HG02981 (cell line): ENCODE measurements around the gene CAP1.
"Not testable (repeated sequence)": the region's sequence is repeated elsewhere in the genome, so short reads cannot be mapped to it uniquely, and the experiment has no call there.

Source experiments
- ATAC-seq: cut with Tn5 transposase; IDR thresholded peaks from one replicate; pipeline ENCODE4 v1.9.1; 2021; ENCODE audit warnings: mild to moderate bottlenecking, moderate library complexity; ENCODE audit not compliant: unreplicated experiment

CAP1 gene

GRCh38 chr1:40030528-40031135 is 9.9 kb upstream of the CAP1 start:
- no peak for ATAC-seq

DNA sequence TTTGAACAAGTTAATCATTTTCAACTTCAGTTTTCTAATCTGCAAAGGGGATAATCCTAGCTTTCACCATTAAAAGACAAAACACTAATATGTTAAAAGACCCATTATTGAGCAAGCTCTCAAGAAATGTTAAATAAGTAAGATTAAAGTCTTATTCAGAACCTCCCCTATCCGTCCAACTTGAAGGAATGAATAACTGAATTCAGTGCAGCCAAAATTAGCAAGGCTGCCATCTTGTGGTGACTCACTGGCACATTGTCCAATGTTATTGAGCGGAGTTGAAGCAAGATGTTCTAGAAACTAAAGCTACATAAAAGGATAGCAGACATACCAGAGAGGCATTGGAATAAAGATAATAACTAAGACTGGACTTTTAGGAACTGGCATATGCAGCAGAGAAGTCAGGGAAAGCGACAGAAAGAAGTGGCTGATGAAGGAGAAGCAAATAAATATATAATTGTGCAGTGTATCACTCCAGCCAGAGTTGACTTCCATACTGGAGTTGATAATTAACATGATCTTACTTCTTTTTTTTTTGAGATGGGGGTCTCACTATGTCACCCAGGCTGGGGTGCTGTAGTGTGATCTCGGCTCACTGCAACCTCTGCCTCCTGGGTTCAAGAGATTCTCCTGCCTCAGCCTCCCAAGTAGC is 8.2 kb upstream of the CAP1 start:
- no peak for ATAC-seq

- no peak for ATAC-seq
These were observed 5.7 kb upstream of the CAP1 start for GRCh38 chr1:40034869-40035268.

- ATAC-seq, result no peak
These were observed 4.0 kb upstream of the CAP1 start for GRCh38 chr1:40036574-40036973.

- ATAC-seq, result not testable (repeated sequence)
These were observed 3.3 kb upstream of the CAP1 start for GRCh38 chr1:40037254-40037653.

DNA sequence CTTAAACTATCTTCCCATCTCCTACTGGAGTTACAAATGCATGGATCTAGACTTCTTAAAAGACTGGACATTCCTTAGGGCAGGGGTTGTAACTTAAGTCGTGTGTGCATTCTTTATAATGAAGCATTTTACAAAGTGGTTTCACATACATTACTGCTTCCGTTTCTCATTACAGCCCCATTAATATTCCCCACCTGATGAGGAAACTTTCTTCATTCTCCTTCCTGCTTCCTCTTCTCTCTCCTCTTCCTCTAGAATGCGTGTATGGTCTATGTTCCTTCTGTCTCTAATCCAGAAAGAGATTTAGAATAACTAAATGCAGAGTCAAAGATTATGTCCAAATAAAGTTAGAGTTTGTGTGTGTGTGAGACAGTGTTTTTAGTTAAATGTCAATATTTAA is 1.8 kb upstream of the CAP1 start:
- ATAC-seq, result no peak

DNA sequence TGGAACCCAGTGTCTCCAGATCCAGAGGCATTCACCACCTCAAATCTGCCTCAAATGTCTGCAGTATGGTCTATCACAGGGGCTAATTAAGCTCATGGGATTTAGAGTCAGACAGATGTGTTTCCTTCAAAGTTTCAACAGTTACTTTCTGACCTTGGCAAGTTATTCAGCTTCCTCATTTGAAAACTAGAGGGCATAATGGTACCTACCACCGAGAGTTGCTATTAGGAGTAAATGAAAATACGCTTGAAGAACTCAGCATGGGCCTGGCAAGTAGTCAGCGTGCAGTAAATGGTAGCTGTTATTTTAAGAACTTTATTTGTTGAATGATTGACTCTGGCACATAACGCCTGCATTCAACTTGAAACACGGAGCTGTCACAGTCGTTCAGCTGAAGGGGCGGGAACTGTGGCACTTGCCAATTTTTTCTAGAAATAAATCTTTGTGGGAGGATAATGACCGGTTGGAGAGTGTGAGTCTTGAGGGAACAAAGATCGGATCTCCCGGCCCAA is 1.2 kb upstream of the CAP1 start:
- ATAC-seq, result peak; percentile 3

DNA sequence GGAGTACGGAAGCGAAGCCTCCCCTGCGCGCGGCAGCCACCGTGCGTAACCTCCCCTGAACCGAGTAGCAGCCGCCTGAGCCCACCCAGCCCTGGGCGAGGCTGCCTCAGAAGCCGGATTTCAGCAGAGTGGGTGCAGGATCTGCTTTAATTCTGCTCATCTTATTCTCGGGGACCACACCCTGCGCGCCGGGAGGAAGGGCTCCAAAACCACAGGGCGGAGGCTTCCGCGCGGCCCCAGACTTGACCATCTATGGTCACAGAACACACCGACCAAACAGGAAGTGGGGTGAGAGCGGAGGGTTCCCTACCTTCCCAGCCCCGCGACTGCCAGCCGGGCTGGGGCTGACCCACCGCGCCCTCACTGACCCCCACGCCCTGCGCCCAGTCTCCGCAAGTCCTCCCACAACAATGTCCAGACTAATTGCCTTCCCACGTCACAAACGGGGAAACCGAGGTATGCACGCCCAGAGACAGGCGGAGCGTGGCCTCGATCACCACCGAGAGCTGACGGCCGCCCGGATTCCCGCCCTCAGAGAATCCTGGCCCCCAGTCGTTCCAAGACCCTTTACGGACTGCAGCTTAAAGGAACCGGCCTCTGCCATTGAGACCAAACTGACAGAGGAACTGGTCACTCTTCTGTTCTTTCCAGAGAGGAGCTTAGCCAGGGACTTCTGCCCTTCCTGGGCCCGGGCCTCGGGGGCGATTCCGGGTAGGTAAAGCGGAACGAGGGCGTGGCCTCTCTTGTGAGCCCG is 595 bp upstream of the CAP1 start:
- ATAC-seq, result peak; percentile 49

GRCh38 chr1:40041466-40041838 is 923 bp downstream of the CAP1 start:
- ATAC-seq, result no peak

DNA sequence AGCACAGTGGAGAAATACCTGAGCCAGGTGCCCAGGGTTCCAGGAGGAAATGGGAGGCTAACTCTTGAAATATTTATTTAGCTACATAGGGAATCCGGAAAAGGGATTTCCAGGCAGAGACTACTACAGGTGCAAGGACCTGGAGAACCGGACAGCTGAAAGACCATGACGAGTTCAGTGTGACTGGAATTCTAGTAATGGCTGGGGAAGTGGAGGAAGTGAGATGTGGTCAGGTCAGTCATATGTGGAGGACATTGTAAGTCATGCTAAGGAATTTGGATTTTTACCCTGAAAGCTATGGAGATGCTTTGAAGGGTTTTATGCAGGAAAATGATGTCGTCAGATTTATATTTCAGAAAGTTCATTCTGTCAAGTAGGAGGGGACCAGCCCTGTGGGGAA is 1.8 kb downstream of the CAP1 start:
- no peak for ATAC-seq

GRCh38 chr1:40044110-40044509 is 3.6 kb downstream of the CAP1 start:
- no peak for ATAC-seq

GRCh38 chr1:40045182-40045581 is 4.7 kb downstream of the CAP1 start:
- ATAC-seq, result no peak

DNA sequence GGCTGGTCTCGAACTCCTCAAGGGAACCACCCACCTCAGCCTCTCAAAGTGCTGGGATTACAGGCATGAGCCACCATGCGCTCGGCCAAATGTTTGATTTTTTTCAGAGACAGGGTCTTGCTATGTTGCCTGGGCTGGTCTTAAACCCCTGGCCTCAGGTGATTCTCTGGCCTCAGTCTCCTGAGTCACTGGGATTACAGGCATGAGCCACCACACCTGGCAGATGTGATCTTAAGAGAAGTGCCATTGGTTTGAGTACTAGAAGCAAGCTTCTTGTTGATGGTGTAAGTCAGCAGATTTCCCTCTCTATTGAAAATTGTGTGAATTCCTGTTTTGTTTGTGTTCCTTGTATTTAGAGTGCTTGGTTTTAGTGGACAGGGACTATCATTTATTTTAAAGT is 5.2 kb downstream of the CAP1 start:
- no peak for ATAC-seq

DNA sequence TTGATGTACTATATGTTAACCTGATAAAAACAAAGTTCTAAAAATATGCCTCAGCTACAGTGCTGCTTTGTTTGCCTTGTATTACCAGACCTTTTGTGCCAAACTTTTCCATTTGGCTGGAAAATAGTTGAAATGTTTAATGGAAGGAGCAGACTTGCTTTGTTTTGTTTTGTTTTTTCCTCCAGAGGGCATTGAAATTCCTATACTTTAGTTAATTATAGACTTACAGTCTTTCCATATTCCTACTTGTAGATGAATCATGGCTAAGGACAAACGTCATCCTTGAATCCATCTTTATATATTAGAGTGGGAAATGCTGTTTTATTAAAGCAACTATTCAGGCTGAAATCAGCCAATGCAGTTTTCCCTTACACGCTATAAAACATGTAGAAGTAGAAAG is 6.7 kb downstream of the CAP1 start:
- ATAC-seq, result no peak

- ATAC-seq, result no peak
These were observed 7.2 kb downstream of the CAP1 start for GRCh38 chr1:40047769-40048168.

- no peak for ATAC-seq
These were observed 9.2 kb downstream of the CAP1 start for GRCh38 chr1:40049725-40050124.

DNA sequence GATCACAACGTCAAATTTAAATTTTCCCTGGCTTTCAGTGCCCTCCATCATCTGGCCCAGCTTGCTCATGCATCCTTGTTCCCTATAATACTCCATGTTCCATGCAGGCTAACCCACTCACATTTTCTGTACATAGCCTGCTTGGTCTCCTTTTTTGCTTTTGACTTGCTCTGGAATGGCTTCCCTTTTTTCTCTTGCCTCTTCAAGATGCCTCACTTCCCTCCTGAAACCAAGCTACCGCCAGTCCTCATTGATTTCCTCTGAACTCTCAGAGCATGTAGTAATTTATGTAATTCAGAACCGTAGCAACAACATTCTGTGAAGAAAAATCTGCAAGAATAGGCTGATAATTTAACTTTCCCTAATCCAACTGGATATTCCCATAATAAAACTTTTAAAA is 10.3 kb downstream of the CAP1 start:
- no peak for ATAC-seq

DNA sequence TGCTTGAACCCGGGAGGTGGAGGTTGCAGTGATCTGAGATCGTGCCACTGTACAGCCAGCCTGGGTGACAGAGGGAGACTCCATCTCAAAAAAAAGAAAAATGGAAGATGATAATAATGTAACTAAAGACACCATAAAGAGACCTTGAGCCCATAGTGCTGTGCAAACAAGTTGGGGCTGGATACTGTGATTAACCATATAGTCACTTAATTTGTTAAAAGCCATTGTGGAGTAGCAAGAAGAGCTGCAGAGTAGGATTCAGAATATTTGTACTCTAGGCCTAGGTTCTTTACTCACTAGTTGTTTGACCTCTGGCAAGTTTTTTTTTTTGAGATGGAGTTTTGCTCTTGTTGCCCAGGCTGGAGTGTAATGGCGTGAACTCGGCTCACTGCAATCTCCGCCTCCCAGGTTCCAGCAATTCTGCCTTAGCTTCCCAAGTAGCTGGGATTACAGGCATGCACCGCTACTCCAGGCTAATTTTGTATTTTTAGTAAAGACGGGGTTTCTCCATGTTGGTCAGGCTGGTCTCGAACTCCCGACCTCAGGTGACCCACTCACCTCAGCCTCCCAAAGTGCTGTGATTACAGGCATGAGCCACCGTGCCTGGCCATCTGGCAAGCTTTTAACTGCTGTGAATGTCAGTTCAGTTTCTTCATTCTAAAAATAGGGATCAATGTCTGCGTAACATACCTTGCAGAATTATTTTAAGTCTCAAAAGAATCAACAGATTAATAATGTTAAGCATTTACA is 12.8 kb downstream of the CAP1 start:
- no peak for ATAC-seq

DNA sequence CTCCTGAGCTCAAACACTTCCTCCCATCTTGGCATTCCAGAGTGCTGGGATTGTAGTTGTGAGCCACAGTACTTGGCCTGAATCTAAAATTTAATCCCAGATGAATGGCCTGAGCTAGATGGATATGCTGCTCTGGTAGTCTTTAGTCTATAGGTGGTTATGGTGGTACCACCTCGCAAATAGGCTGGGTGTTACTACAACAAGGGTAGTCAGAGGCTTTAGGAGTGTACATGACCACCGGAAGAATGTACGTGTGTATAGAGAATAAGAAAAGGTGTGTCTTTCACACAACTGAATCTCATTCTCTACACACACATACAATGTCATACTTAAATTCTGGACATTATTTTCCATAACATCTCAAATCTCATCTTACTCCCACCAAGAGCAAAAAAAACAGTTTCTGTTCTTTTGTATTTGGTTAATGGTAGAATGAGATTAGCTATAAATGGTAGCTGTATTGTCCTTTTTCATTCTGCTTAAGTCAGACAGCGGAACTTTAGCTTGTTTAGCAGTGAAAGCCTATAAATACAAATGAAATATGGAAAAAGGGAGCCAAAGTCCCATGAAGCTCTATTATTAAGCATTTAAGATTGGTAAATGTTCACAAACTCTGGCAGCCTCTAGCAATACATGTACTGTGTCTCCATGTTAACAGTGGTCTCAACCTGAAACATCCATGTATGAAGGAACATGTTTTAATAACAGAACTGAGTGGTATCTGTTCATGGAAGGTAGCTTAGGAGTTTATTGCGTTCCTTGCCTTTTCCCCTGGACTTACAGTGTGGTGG is 16.2 kb downstream of the CAP1 start:
- ATAC-seq, result no peak

DNA sequence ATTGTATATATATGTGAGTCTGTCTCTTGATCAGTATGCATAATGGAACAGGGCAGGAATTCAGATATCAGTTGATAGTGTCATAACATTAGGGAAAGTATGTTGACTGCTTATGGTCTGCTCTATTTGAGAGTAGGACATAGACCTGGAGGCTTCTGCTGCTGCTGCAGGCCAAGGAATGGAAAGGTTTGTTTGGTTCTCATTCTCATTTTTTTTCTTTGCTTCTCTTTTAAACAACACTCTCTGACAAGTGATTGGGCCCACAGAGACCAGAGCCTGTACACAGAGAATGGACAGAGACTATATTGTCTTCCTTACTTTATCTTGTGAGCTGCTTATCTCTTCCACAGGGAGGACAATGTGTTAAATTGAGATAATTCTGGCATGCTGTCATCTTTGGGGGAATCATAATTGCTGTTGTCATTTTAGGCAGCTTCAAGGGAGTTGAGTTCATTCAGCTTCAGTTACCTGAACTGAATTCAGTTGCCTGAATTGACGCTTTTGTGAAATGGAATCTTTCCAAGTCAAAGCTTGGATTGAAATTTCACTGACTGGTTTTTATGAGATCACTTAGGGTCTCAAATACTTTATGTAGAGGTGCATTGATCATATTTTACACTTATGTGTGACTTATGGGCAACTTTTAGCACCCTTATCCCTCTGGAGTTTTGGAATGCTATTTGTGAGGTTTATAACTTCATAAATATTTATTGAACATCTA is 16.9 kb downstream of the CAP1 start:
- ATAC-seq, result no peak
